NCI-H2196 (cell line): ENCODE results near the gene SLC30A5.
"Not testable (repeated sequence)": the region's sequence is repeated elsewhere in the genome, so short reads cannot be mapped to it uniquely, and the experiment has no call there.

ENCODE experiments used
- DNase-seq: peaks from one replicate; lab custom pipeline; 2025; ENCODE audit not compliant: unreplicated experiment; lab: John Stamatoyannopoulos, UW

The SLC30A5 gene

GRCh38 chr5:69103521-69103920 is 9.7 kb downstream of the SLC30A5 start:
- DNase-seq = no peak

GRCh38 chr5:69105996-69106906 is 12.4 kb downstream of the SLC30A5 start:
- no peak for DNase-seq

- not testable (repeated sequence) for DNase-seq
These were observed 14.6 kb downstream of the SLC30A5 start for GRCh38 chr5:69108367-69108766.

- DNase-seq = no peak
These were observed 20.0 kb downstream of the SLC30A5 start for GRCh38 chr5:69113851-69114250.

GRCh38 chr5:69115526-69115925 is 21.7 kb downstream of the SLC30A5 start:
- no peak for DNase-seq

GRCh38 chr5:69129413-69129812 is 35.6 kb downstream of the SLC30A5 start:
- no peak for DNase-seq

- no peak for DNase-seq
These were observed 36.4 kb downstream of the SLC30A5 start for GRCh38 chr5:69130241-69130640.

- no peak for DNase-seq
These were observed 37.5 kb downstream of the SLC30A5 start for GRCh38 chr5:69131304-69131703.

GRCh38 chr5:69134126-69134525 is 40.3 kb downstream of the SLC30A5 start:
- no peak for DNase-seq

GRCh38 chr5:69136293-69136692 is 42.5 kb downstream of the SLC30A5 start:
- no peak for DNase-seq

- DNase-seq = not testable (repeated sequence)
These were observed 43.4 kb downstream of the SLC30A5 start for GRCh38 chr5:69137208-69137607.

- no peak for DNase-seq
These were observed 44.0 kb downstream of the SLC30A5 start for GRCh38 chr5:69137807-69138206.

GRCh38 chr5:69138766-69139165 is 45.0 kb downstream of the SLC30A5 start:
- DNase-seq = no peak

- not testable (repeated sequence) for DNase-seq
These were observed 46.4 kb downstream of the SLC30A5 start for GRCh38 chr5:69140239-69140638.

- no peak for DNase-seq
These were observed 47.0 kb downstream of the SLC30A5 start for GRCh38 chr5:69140827-69141226.

- DNase-seq = not testable (repeated sequence)
These were observed 54.8 kb downstream of the SLC30A5 start for GRCh38 chr5:69148576-69148975.

GRCh38 chr5:69148981-69149675 is 55.3 kb downstream of the SLC30A5 start:
- DNase-seq = no peak

- DNase-seq = no peak
These were observed 55.8 kb downstream of the SLC30A5 start for GRCh38 chr5:69149676-69150010.

GRCh38 chr5:69152731-69153130 is 58.9 kb downstream of the SLC30A5 start:
- no peak for DNase-seq

- DNase-seq = no peak
These were observed 62.6 kb downstream of the SLC30A5 start for GRCh38 chr5:69156456-69156855.

- DNase-seq = no peak
These were observed 64.2 kb downstream of the SLC30A5 start for GRCh38 chr5:69158039-69158438.

- DNase-seq = no peak
These were observed 66.8 kb downstream of the SLC30A5 start for GRCh38 chr5:69160651-69161050.
